OCI-LY1 (cell line): ENCODE data around the gene CAMTA1.

Experiments
- H2AFZ ChIP-seq: fragments of 200-600 bp; sonication (generic), shearing (Covaris generic); 2 replicates; pipeline ENCODE4 v1.6.0; 2014; ENCODE audit warnings: antibody characterized with exemption, mild to moderate bottlenecking, low read length
- H3F3A ChIP-seq: fragments of 200-600 bp; sonication (generic), shearing (Covaris generic); 2 replicates; pipeline ENCODE4 v1.6.0; 2014; ENCODE audit warnings: mild to moderate bottlenecking, antibody characterized with exemption, low read length, moderate library complexity; ENCODE audit not compliant: insufficient read depth
- H3K27ac ChIP-seq: fragments of 200-600 bp; sonication (generic); 2 replicates; pipeline ENCODE4 v1.5.1; 2014; ENCODE audit warnings: low read length, mixed run types, mild to moderate bottlenecking, low read depth; ENCODE audit not compliant: poor library complexity, severe bottlenecking
- H3K27me3 ChIP-seq: fragments of 200-600 bp; sonication (generic); 2 replicates; pipeline ENCODE4 v1.6.0; 2014; ENCODE audit warnings: antibody characterized with exemption, mild to moderate bottlenecking, low read length, moderate library complexity; ENCODE audit not compliant: insufficient read depth
- H3K36me3 ChIP-seq: fragments of 200-600 bp; sonication (generic); 2 replicates; pipeline ENCODE4 v1.6.1; 2014; ENCODE audit warnings: mild to moderate bottlenecking, antibody characterized with exemption, low read length, moderate library complexity, mixed read lengths; ENCODE audit not compliant: insufficient read depth
- H3K4me1 ChIP-seq: fragments of 200-600 bp; sonication (generic); 2 replicates; pipeline ENCODE4 v1.5.1; 2014; ENCODE audit warnings: mild to moderate bottlenecking, low read length, moderate library complexity; ENCODE audit not compliant: insufficient read depth, severe bottlenecking
- H3K4me2 ChIP-seq: fragments of 200-600 bp; sonication (generic), shearing (Covaris generic); 2 replicates; pipeline ENCODE4 v1.6.1; 2014; ENCODE audit warnings: low read length
- H3K4me3 ChIP-seq: fragments of 200-600 bp; sonication (generic); 2 replicates; pipeline ENCODE4 v1.5.1; 2014; ENCODE audit warnings: low read length, low read depth, mild to moderate bottlenecking, mixed read lengths; ENCODE audit not compliant: poor library complexity, severe bottlenecking
- H3K79me2 ChIP-seq: fragments of 200-600 bp; shearing (Covaris generic); 2 replicates; pipeline ENCODE4 v1.6.1; 2016; ENCODE audit warnings: mixed run types, low read length, mixed read lengths; ENCODE audit not compliant: insufficient read depth
- H3K9ac ChIP-seq: fragments of 200-600 bp; sonication (generic), shearing (Covaris generic); 2 replicates; pipeline ENCODE4 v1.6.1; 2014; ENCODE audit warnings: mild to moderate bottlenecking, low read length, mixed read lengths
- H3K9me2 ChIP-seq: fragments of 200-600 bp; sonication (generic), shearing (Covaris generic); 2 replicates; pipeline ENCODE4 v1.6.1; 2014; ENCODE audit warnings: low read depth, mild to moderate bottlenecking, low read length, mixed read lengths
- H3K9me3 ChIP-seq: fragments of 200-600 bp; shearing (Covaris generic); 2 replicates; pipeline ENCODE4 v1.6.1; 2014; ENCODE audit warnings: low read length, mixed read lengths
- H4K20me1 ChIP-seq: fragments of 200-600 bp; sonication (generic), shearing (Covaris generic); 2 replicates; pipeline ENCODE4 v1.6.0; 2016; ENCODE audit warnings: mild to moderate bottlenecking, low read length; ENCODE audit not compliant: insufficient read depth
- CTCF ChIP-seq: fragments of 200-600 bp; sonication (generic), shearing (Covaris generic); IDR thresholded peaks from 2 replicates; pipeline ENCODE4 v1.5.1; 2017; ENCODE audit warnings: mild to moderate bottlenecking, antibody characterized with exemption, low read length, moderate library complexity, mixed read lengths
- EZH2 ChIP-seq: fragments of 200-600 bp; sonication (generic), shearing (Covaris generic); IDR thresholded peaks from 2 replicates; pipeline ENCODE4 v1.8.0; 2017; ENCODE audit warnings: borderline replicate concordance, mixed run types, mild to moderate bottlenecking, antibody characterized with exemption, low read length, moderate library complexity, mixed read lengths

The CAMTA1 gene

GRCh38 chr1:6785728-6786505 lies 663 bp downstream of the CAMTA1 start:
- Histone ChIP-seq H2AFZ (no peak overlapping the region), H3K27me3 (no peaks in the 10 kb centered on the region), H3K36me3 (peaks cover 19% of the 10 kb centered on the region), H3K27ac (no peak overlapping the region), H3K9ac (peak overlapping the region; percentile 79), H3K9me3 (peaks cover 7% of the 10 kb centered on the region; the same call in 1 of the 2 replicates), H3K9me2 (no peaks in the 10 kb centered on the region), H3K4me3 (peak overlapping the region; percentile 81), H3K4me2 (peak overlapping the region; percentile 99), H3F3A (no peaks in the 10 kb centered on the region), H4K20me1 (no peaks in the 10 kb centered on the region), H3K4me1 (peaks cover 44% of the 10 kb centered on the region), H3K79me2 (peaks cover 59% of the 10 kb centered on the region)
- no peak for TF ChIP-seq EZH2
- peak; percentile 10; the same call in 1 of the 2 replicates for TF ChIP-seq CTCF

- Histone ChIP-seq H3K9ac (no peak overlapping the region), H3K36me3 (peaks cover 19% of the 10 kb centered on the region), H4K20me1 (no peaks in the 10 kb centered on the region), H3K9me2 (no peaks in the 10 kb centered on the region), H3K4me3 (no peak overlapping the region), H2AFZ (no peak overlapping the region), H3K79me2 (peaks cover 72% of the 10 kb centered on the region), H3K9me3 (peaks cover 7% of the 10 kb centered on the region; the same call in 1 of the 2 replicates), H3K27ac (no peak overlapping the region), H3F3A (no peaks in the 10 kb centered on the region), H3K4me1 (peaks cover 25% of the 10 kb centered on the region), H3K27me3 (no peaks in the 10 kb centered on the region), H3K4me2 (no peak overlapping the region)
- TF ChIP-seq CTCF (no peak), EZH2 (no peak)
Observed at GRCh38 chr1:6788946-6789345, 3.7 kb downstream of the CAMTA1 start.

DNA sequence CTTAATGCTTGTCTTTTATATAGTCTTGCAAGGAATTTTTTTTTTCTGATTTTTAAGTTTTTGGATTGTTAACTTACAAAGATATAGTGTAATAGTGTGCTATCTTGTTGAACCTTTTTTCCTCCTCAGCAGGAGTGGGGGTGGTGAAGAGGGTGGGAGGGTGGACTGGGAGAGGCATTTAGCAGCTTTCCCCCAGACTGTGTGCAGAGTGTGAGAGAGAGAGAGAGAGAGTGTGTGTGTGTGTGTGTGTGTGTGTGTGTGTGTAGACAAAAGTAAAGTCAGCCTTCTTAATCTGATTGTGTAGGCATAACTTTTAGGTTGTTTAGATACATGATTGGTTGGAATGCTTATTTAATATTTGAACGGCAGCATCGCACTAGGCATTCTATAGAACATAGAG lies 4.9 kb downstream of the CAMTA1 start:
- TF ChIP-seq EZH2 (no peak), CTCF (no peak)
- Histone ChIP-seq H2AFZ (no peak overlapping the region), H3K4me2 (no peak overlapping the region), H3K79me2 (peaks cover 83% of the 10 kb centered on the region), H3K36me3 (peaks cover 21% of the 10 kb centered on the region), H3K27ac (no peak overlapping the region), H4K20me1 (no peaks in the 10 kb centered on the region), H3K4me1 (peaks cover 25% of the 10 kb centered on the region), H3K9ac (no peak overlapping the region), H3K9me2 (no peaks in the 10 kb centered on the region), H3K9me3 (peaks cover 7% of the 10 kb centered on the region; the same call in 1 of the 2 replicates), H3K27me3 (no peaks in the 10 kb centered on the region), H3F3A (no peaks in the 10 kb centered on the region), H3K4me3 (no peak overlapping the region)
